H9 (cell line): Measurements from ENCODE around the gene TMSB10. TPM values are rescaled to one million over a fixed set of nuclear protein-coding genes. Genes with fewer than 3 reads are reported as not detected.

ENCODE experiments used
- DNase-seq: peaks from one replicate; pipeline ENCODE4 v3.0.0-alpha.2; 2017
- H2AFZ ChIP-seq: one replicate; pipeline ENCODE4 v1.6.1; 2013; ENCODE audit warnings: mild to moderate bottlenecking, low read length, control low read depth, moderate library complexity
- H2AK5ac ChIP-seq: 2 replicates; pipeline ENCODE4 v1.6.1; 2013; ENCODE audit warnings: low read length, control low read depth, mixed read lengths; ENCODE audit not compliant: insufficient read length
- H2BK120ac ChIP-seq: one replicate; pipeline ENCODE4 v1.6.1; 2013; ENCODE audit warnings: low read depth, mild to moderate bottlenecking, low read length, control low read depth, inconsistent platforms; ENCODE audit not compliant: poor library complexity, severe bottlenecking
- H2BK12ac ChIP-seq: 2 replicates; pipeline ENCODE4 v1.6.1; 2013; ENCODE audit warnings: low read length, control low read depth, mixed read lengths, low read depth; ENCODE audit not compliant: insufficient read length
- H2BK15ac ChIP-seq: 2 replicates; pipeline ENCODE4 v1.6.1; 2013; ENCODE audit warnings: low read depth, low read length, control low read depth
- H2BK20ac ChIP-seq: one replicate; pipeline ENCODE4 v1.6.1; 2013; ENCODE audit warnings: low read depth, mild to moderate bottlenecking, low read length, control low read depth, inconsistent platforms; ENCODE audit not compliant: poor library complexity, severe bottlenecking
- H2BK5ac ChIP-seq: 2 replicates; pipeline ENCODE4 v1.6.1; 2013; ENCODE audit warnings: low read length, control low read depth, mixed read lengths; ENCODE audit not compliant: insufficient read length
- H3K14ac ChIP-seq: 2 replicates; pipeline ENCODE4 v1.6.1; 2013; ENCODE audit warnings: low read length, control low read depth; ENCODE audit not compliant: insufficient read depth
- H3K18ac ChIP-seq: 2 replicates; pipeline ENCODE4 v1.6.1; 2013; ENCODE audit warnings: low read depth, mild to moderate bottlenecking, mixed read lengths, low read length, control low read depth; ENCODE audit not compliant: insufficient read length
- H3K23ac ChIP-seq: 2 replicates; pipeline ENCODE4 v1.6.1; 2013; ENCODE audit warnings: low read length, control low read depth, mixed read lengths, low read depth; ENCODE audit not compliant: insufficient read length
- H3K23me2 ChIP-seq: 2 replicates; pipeline ENCODE4 v1.6.1; 2013; ENCODE audit warnings: low read depth, mild to moderate bottlenecking, mixed read lengths, low read length, control low read depth; ENCODE audit not compliant: insufficient read length, poor library complexity, severe bottlenecking
- H3K27ac ChIP-seq: 2 replicates; pipeline ENCODE4 v1.5.1; 2013; ENCODE audit warnings: low read length, control low read depth, mixed read lengths, low read depth; ENCODE audit not compliant: insufficient read length
- H3K27me3 ChIP-seq: 2 replicates; pipeline ENCODE4 v1.6.1; 2013; ENCODE audit warnings: low read length, control low read depth, inconsistent platforms; ENCODE audit not compliant: insufficient read depth
- H3K4ac ChIP-seq: 2 replicates; pipeline ENCODE4 v1.6.1; 2013; ENCODE audit warnings: low read depth, mild to moderate bottlenecking, control low read depth, inconsistent platforms, low read length, moderate library complexity
- H3K4me1 ChIP-seq: 2 replicates; pipeline ENCODE4 v1.6.1; 2013; ENCODE audit warnings: low read length, control low read depth, inconsistent platforms; ENCODE audit not compliant: insufficient read depth
- H3K4me2 ChIP-seq: 2 replicates; pipeline ENCODE4 v1.6.1; 2013; ENCODE audit warnings: low read length, control low read depth, mixed read lengths; ENCODE audit not compliant: insufficient read length, insufficient read depth
- H3K56ac ChIP-seq: 2 replicates; pipeline ENCODE4 v1.6.1; 2013; ENCODE audit warnings: low read depth, mild to moderate bottlenecking, mixed read lengths, low read length, control low read depth; ENCODE audit not compliant: insufficient read length
- H3K79me1 ChIP-seq: 2 replicates; pipeline ENCODE4 v1.6.1; 2013; ENCODE audit warnings: low read depth, mild to moderate bottlenecking, moderate library complexity, low read length, control low read depth, inconsistent platforms; ENCODE audit not compliant: insufficient read depth, poor library complexity, severe bottlenecking
- H3K79me2 ChIP-seq: 2 replicates; pipeline ENCODE4 v1.6.1; 2013; ENCODE audit warnings: low read length, control low read depth, inconsistent platforms; ENCODE audit not compliant: insufficient read depth
- H3K9ac ChIP-seq: 2 replicates; pipeline ENCODE4 v1.6.1; 2013; ENCODE audit warnings: low read length, control low read depth, mixed read lengths; ENCODE audit not compliant: insufficient read length; ENCODE audit errors: extremely low read depth
- H3K9me3 ChIP-seq: one replicate; pipeline ENCODE4 v1.6.1; 2013; ENCODE audit warnings: low read depth, low read length, inconsistent platforms; ENCODE audit not compliant: control insufficient read depth
- H3T11ph ChIP-seq: one replicate; pipeline ENCODE4 v1.6.1; 2013; ENCODE audit warnings: mild to moderate bottlenecking, low read length, control low read depth, inconsistent platforms
- H4K20me1 ChIP-seq: one replicate; pipeline ENCODE4 v1.6.1; 2013; ENCODE audit not compliant: control insufficient read depth, insufficient read length, insufficient read depth
- H4K5ac ChIP-seq: 2 replicates; pipeline ENCODE4 v1.6.1; 2013; ENCODE audit warnings: low read depth, mild to moderate bottlenecking, mixed read lengths, low read length, control low read depth; ENCODE audit not compliant: insufficient read length
- H4K8ac ChIP-seq: replicated peaks from 2 replicates; pipeline ENCODE4 v1.6.1; 2013; ENCODE audit warnings: low read length, control low read depth, mixed read lengths, low read depth; ENCODE audit not compliant: insufficient read length
- H4K91ac ChIP-seq: 2 replicates; pipeline ENCODE4 v1.6.1; 2013; ENCODE audit warnings: low read depth, mild to moderate bottlenecking, moderate library complexity, mixed read lengths, low read length, control low read depth; ENCODE audit not compliant: insufficient read length
- H3K27ac Mint-ChIP-seq, 3 experiments: 2 replicates in 2 of 3; 3 replicates in 1 of 3; pipeline ENCODE4 v1.8.0; 2020 to 2021; ENCODE audit warnings: mixed read lengths in 3 of 3, mild to moderate bottlenecking in 1 of 3, moderate library complexity in 1 of 3
- H3K27me3 Mint-ChIP-seq: 2 replicates; pipeline ENCODE4 v1.8.0; 2021; ENCODE audit warnings: low read depth, mild to moderate bottlenecking, moderate library complexity, mixed read lengths
- H3K36me3 Mint-ChIP-seq, 3 experiments: 2 replicates in 2 of 3; 3 replicates in 1 of 3; pipeline ENCODE4 v1.8.0; 2020 to 2021; ENCODE audit warnings: low read depth in 3 of 3, mixed read lengths in 3 of 3; ENCODE audit not compliant: insufficient read depth in 1 of 3
- H3K4me1 Mint-ChIP-seq, 2 experiments: 2 replicates each; pipeline ENCODE4 v1.8.0; 2020; ENCODE audit warnings: mixed read lengths in 2 of 2
- H3K4me3 Mint-ChIP-seq, 2 experiments: 2 replicates in 1 of 2; 3 replicates in 1 of 2; pipeline ENCODE4 v1.8.0; 2020 to 2021; ENCODE audit warnings: mild to moderate bottlenecking in 2 of 2, mixed read lengths in 2 of 2, moderate library complexity in 1 of 2
- H3K9me3 Mint-ChIP-seq, 2 experiments: 2 replicates in 1 of 2; 3 replicates in 1 of 2; pipeline ENCODE4 v1.8.0; 2020; ENCODE audit warnings: mild to moderate bottlenecking in 2 of 2, mixed read lengths in 2 of 2, moderate library complexity in 1 of 2
- WGBS: extraction: QIAGEN DNeasy Blood & Tissue Kit; methylation state at CpG from one replicate; pipeline ENCODE4 v1.1.7; 2013; ENCODE audit warnings: missing lambda C conversion rate, low lambda C conversion rate, mixed read lengths; ENCODE audit not compliant: insufficient read length; ENCODE audit errors: extremely low coverage; 5-methylcytosine and 5-hydroxymethylcytosine counted together
- total RNA-seq: library from RNA; stranded (reverse); gene quantifications from 2 replicates; pipeline ENCODE4 v1.2.1, GENCODE V29; 2021
- TF ChIP-seq, protein P1 (sequence below): fragments of 200-600 bp; sonication (generic); conservative IDR thresholded peaks from 3 replicates; pipeline ENCODE4 v1.8.0; 2021; ENCODE audit warnings: antibody characterized with exemption, mild to moderate bottlenecking

Gene TMSB10
- total RNA-seq, 1 experiment from 2014 or later, result 755 TPM

- H3K4me3 Mint-ChIP-seq, result no peak overlapping the region
- H3K56ac ChIP-seq, result no peak overlapping the region
- H3K79me2 ChIP-seq, result no peaks in the 10 kb centered on the region
- no peaks in the 10 kb centered on the region for H3K79me1 ChIP-seq
- H4K20me1 ChIP-seq, result no peaks in the 10 kb centered on the region
- no peak overlapping the region for H2BK20ac ChIP-seq
- H3K9me3 Mint-ChIP-seq, result no peaks in the 10 kb centered on the region
- TF ChIP-seq, protein P1, sequence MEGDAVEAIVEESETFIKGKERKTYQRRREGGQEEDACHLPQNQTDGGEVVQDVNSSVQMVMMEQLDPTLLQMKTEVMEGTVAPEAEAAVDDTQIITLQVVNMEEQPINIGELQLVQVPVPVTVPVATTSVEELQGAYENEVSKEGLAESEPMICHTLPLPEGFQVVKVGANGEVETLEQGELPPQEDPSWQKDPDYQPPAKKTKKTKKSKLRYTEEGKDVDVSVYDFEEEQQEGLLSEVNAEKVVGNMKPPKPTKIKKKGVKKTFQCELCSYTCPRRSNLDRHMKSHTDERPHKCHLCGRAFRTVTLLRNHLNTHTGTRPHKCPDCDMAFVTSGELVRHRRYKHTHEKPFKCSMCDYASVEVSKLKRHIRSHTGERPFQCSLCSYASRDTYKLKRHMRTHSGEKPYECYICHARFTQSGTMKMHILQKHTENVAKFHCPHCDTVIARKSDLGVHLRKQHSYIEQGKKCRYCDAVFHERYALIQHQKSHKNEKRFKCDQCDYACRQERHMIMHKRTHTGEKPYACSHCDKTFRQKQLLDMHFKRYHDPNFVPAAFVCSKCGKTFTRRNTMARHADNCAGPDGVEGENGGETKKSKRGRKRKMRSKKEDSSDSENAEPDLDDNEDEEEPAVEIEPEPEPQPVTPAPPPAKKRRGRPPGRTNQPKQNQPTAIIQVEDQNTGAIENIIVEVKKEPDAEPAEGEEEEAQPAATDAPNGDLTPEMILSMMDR, result no peak
- H3K4me1 ChIP-seq, result peaks cover 7% of the 10 kb centered on the region; the same call in 1 of the 2 replicates
- H3K23me2 ChIP-seq, result no peaks in the 10 kb centered on the region
- H2BK12ac ChIP-seq, result peak overlapping the region; percentile 69
- no peak overlapping the region for H3T11ph ChIP-seq
- H3K18ac ChIP-seq, result no peak overlapping the region
- no peak overlapping the region for H2AK5ac ChIP-seq
- H3K9me3 ChIP-seq, result no peaks in the 10 kb centered on the region
- H3K14ac ChIP-seq, result 0 out of 2 replicates have a peak overlapping the region, but pooled peaks have one; percentile 30
- H4K91ac ChIP-seq, result no peak overlapping the region
- no peak overlapping the region for H2BK15ac ChIP-seq
- no peak for DNase-seq
- H2AFZ ChIP-seq, result no peak overlapping the region
- H4K8ac ChIP-seq, result no peak overlapping the region
- H3K4ac ChIP-seq, result no peak overlapping the region
- H3K4me2 ChIP-seq, result no peak overlapping the region
- H3K27me3 Mint-ChIP-seq, result no peaks in the 10 kb centered on the region; the same call in 1 of the 2 replicates
- no CpG with 5 or more reads among the region's 3 CpGs for WGBS
- no peak overlapping the region for H3K9ac ChIP-seq
- no peak overlapping the region for H4K5ac ChIP-seq
- no peak overlapping the region for H3K23ac ChIP-seq
- H3K27ac Mint-ChIP-seq, result peak overlapping the region in 1 of 3 experiments; percentile 90; a peak in 1 of 7 replicates
- no peaks in the 10 kb centered on the region for H3K36me3 Mint-ChIP-seq
- H3K27ac ChIP-seq, result no peak overlapping the region
- H3K27me3 ChIP-seq, result no peaks in the 10 kb centered on the region
- H3K4me1 Mint-ChIP-seq, result peaks cover 22 to 36% of the 10 kb centered on the region in 2 experiments
- H2BK5ac ChIP-seq, result no peak overlapping the region
- H2BK120ac ChIP-seq, result no peak overlapping the region
Measured at GRCh38 chr2:84940831-84941412, 35.5 kb downstream of the TMSB10 start.
